Measurements from ENCODE around the gene CDCA3. TPM values are rescaled to one million over a fixed set of nuclear protein-coding genes. Genes with fewer than 3 reads are reported as not detected.
A peak's percentile ranks its signal among the peaks of the same experiment; 100 is the strongest.
"Not testable (repeated sequence)": the region's sequence is repeated elsewhere in the genome, so short reads cannot be mapped to it uniquely, and the experiment has no call there.

CDCA3 gene
- total RNA-seq, result 36.1 and 40.6 TPM in 2 replicates
- long read RNA-seq, transcript CDCA3-207 (6 exons, 1,943 nt), result major isoform, 15 of 31 reads
- long read RNA-seq, partial matches to known transcripts, result 5 of 31 reads
- long read RNA-seq, other reads (novel, unspliced or antisense), result 9 of 31 reads

DNA sequence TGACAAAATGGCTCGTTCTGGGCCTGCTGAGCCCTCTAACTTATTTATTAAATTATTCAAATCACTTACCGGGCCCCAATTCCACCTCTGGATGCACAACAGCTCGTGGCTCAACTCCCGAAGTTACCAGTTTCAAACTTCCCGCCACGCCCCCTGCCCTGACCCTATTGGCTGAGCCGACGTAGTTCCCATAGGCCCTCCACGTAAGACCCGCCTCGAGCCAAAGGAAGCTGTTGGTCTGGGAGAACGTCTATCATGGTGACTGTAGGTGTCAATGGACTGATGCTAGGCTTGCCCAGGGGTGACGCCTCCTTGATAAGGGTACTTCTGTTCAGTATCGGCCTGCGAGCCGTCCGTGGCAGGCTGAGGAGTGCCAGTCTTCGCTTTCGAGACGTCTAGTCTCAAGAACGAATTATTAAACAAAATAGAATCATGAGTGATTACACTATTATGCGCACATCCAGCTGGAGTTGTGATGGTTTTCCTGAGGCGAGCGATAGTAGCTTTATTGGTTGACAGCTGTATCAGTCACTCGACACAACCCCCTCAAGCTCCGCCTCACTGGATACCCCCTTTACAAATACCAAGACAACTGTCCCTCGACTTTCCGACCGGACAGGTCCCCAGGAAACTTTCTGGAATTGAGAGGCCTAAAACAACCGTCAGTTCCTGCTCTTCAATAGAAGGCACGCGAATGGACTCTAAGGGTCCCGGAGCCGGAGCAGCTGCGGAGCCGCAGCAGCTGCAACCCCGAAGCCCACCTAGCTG lies at the start of gene CDCA3:
TSS of gene CDCA3 (minus strand) at position 134 of the 768 bp plus-strand sequence. CDS start 334 bp downstream, outside the sequence.
- Mint-ChIP-seq H3K27ac (peak within 1 kb of the TSS; percentile 100), H3K36me3 (ENCODE audit: insufficient read depth) (peaks cover 13% of the 10 kb centered on the region), H3K4me3 (ENCODE audit: low read depth) (peak within 1 kb of the TSS; percentile 98), H3K27me3 (no peaks in the 10 kb centered on the region), H3K9me3 (ENCODE audit: low read depth) (no peaks in the 10 kb centered on the region), H3K4me1 (ENCODE audit: low read depth) (peaks cover 29% of the 10 kb centered on the region)
- TF ChIP-seq, protein P1, sequence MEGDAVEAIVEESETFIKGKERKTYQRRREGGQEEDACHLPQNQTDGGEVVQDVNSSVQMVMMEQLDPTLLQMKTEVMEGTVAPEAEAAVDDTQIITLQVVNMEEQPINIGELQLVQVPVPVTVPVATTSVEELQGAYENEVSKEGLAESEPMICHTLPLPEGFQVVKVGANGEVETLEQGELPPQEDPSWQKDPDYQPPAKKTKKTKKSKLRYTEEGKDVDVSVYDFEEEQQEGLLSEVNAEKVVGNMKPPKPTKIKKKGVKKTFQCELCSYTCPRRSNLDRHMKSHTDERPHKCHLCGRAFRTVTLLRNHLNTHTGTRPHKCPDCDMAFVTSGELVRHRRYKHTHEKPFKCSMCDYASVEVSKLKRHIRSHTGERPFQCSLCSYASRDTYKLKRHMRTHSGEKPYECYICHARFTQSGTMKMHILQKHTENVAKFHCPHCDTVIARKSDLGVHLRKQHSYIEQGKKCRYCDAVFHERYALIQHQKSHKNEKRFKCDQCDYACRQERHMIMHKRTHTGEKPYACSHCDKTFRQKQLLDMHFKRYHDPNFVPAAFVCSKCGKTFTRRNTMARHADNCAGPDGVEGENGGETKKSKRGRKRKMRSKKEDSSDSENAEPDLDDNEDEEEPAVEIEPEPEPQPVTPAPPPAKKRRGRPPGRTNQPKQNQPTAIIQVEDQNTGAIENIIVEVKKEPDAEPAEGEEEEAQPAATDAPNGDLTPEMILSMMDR (IDR thresholded peaks at IDR 0.05; ENCODE audit: unreplicated experiment), result no peak
- peak; percentile 94 for DNase-seq (ENCODE audit: low spot score, unreplicated experiment)

DNA sequence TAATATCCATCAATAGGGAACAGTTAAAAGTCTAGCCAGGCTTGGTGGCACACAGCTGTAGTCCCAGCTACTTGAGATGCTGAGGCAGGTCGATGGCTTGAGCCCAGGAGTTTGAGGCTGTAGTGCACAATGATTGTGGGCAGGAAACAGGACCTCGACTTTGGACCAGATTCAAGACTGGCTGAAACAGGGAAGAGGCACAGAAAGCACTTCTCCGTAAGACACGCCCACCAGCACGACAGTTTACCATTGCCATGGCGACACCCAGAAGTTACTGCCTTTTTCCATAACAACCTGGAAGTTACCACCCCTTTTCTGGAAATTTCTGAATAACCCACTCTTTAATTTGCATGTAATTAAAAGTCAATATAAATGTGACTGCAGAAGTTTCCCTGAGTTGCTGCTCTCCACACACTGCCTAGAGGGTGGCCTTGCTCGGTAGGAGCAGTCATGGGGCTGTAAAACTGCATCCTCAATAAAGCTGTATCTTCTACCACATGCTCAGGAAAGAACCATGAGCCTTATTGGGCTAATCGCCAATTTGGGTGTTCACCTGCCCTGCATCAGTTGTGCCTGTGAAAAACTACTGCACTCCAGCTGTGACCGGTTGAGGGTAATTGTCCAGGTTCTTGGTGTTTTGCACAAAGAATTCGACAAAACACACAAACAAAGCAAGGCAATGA lies 48.9 kb upstream of the CDCA3 start:
- Mint-ChIP-seq H3K27ac (no peak overlapping the region), H3K4me3 (ENCODE audit: low read depth) (no peak overlapping the region), H3K36me3 (ENCODE audit: insufficient read depth) (no peaks in the 10 kb centered on the region), H3K4me1 (ENCODE audit: low read depth) (peaks cover 9% of the 10 kb centered on the region), H3K9me3 (ENCODE audit: low read depth) (no peaks in the 10 kb centered on the region), H3K27me3 (no peaks in the 10 kb centered on the region)
- DNase-seq (ENCODE audit: low spot score, unreplicated experiment), result no peak
- TF ChIP-seq, protein P1 (IDR thresholded peaks at IDR 0.05; ENCODE audit: unreplicated experiment), result no peak

DNA sequence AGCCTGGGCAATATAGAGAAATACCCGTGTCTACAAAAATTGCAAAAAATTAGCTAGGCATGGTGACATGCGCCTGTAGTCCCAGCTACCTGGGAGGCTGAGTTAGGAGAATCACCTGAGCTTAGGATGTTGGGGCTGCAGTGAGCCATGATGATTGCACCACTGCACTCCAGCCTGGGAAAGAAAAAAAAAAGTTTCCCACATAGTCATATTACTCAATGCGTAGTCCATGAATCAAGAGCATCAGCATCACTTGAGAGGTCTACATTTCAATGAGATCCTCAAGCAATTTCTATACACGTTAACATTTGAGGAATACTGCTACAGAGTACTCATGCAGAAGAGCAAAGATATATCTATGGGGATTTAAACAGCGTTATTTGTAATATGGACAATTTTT lies 48.3 kb upstream of the CDCA3 start:
- no peak overlapping the region for H3K4me3 Mint-ChIP-seq (ENCODE audit: low read depth)
- TF ChIP-seq, protein P1 (IDR thresholded peaks at IDR 0.05; ENCODE audit: unreplicated experiment), result no peak
- peaks cover 9% of the 10 kb centered on the region for H3K4me1 Mint-ChIP-seq (ENCODE audit: low read depth)
- H3K27me3 Mint-ChIP-seq, result no peaks in the 10 kb centered on the region
- DNase-seq (ENCODE audit: low spot score, unreplicated experiment), result no peak
- no peaks in the 10 kb centered on the region for H3K36me3 Mint-ChIP-seq (ENCODE audit: insufficient read depth)
- H3K9me3 Mint-ChIP-seq (ENCODE audit: low read depth), result no peaks in the 10 kb centered on the region
- no peak overlapping the region for H3K27ac Mint-ChIP-seq

DNA sequence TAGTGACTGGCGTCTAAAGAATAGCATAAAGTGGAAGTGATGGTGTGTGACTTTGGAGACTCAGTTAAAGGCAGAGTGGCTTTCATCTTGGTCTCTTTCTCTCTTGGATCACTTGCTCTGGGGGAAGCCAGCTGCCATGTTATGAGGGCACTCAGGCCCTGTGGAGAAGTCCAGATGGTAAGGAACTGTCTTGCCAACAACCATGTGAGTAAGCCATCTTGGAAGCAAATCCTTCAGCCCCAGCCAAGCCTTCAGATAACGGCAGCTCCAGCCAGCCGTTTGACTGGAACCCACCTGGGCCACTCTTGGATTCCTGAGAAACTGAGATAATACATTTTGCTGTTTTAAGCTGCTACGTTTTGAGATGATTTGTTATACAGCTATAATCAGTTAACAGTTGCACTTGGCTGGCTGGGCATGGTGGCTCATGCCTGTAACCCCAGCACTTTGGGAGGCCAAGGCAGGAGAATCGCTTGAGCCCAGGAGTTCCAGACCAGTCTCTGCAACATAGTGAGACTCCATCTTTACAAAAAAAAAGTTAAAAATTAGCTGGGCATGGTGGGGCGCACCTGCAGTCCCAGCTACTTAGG lies 45.9 kb upstream of the CDCA3 start:
- no peak for DNase-seq (ENCODE audit: low spot score, unreplicated experiment)
- no peaks in the 10 kb centered on the region for H3K4me1 Mint-ChIP-seq (ENCODE audit: low read depth)
- no peaks in the 10 kb centered on the region for H3K36me3 Mint-ChIP-seq (ENCODE audit: insufficient read depth)
- H3K9me3 Mint-ChIP-seq (ENCODE audit: low read depth), result no peaks in the 10 kb centered on the region
- no peak overlapping the region for H3K4me3 Mint-ChIP-seq (ENCODE audit: low read depth)
- TF ChIP-seq, protein P1 (IDR thresholded peaks at IDR 0.05; ENCODE audit: unreplicated experiment), result no peak
- no peak overlapping the region for H3K27ac Mint-ChIP-seq
- H3K27me3 Mint-ChIP-seq, result no peaks in the 10 kb centered on the region

DNA sequence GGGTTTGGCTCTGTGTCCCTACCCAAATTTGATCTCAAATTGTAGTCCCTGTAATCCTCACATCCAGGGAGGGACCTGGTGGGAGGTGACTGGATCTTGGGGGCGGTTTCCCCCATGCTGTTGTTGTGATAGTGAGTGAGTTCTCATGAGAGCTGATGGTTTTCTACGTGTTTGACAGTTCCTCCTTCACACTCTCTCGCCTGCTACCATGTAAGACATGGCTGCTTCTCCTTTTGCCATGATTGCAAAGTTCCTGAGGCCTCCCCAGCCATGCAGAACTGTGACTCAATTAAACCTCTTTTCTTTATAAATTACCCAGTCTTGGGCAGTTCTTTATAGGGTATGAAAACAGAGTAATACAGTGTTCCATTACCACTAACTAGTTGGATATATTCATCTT lies 43.2 kb upstream of the CDCA3 start:
- DNase-seq (ENCODE audit: low spot score, unreplicated experiment), result no peak
- Mint-ChIP-seq H3K4me1 (ENCODE audit: low read depth) (peaks cover 9% of the 10 kb centered on the region), H3K9me3 (ENCODE audit: low read depth) (no peaks in the 10 kb centered on the region), H3K36me3 (ENCODE audit: insufficient read depth) (no peaks in the 10 kb centered on the region), H3K27ac (no peak overlapping the region), H3K4me3 (ENCODE audit: low read depth) (no peak overlapping the region), H3K27me3 (no peaks in the 10 kb centered on the region)
- TF ChIP-seq, protein P1 (IDR thresholded peaks at IDR 0.05; ENCODE audit: unreplicated experiment), result no peak

DNA sequence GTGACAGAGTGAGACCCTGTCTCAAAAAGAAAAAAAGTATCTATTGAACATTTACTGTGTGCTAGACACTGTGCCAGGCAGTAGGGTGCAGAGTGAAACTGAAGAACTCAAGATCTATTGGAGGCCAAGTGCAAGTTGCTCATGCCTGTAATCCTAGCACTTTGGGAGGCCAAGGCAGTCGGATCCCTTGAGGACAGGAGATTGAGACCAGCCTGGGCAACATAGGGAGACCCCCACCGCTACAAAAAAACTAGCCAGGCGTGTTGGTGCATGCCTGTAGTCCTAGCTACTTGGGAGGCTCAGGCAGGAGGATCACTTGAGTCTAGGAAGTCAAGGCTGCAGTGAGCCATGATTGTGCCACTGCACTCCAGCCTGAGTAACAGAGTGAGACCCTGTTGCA lies 41.6 kb upstream of the CDCA3 start:
- H3K4me3 Mint-ChIP-seq (ENCODE audit: low read depth); H3K27ac Mint-ChIP-seq; DNase-seq (ENCODE audit: low spot score, unreplicated experiment); H3K36me3 Mint-ChIP-seq (ENCODE audit: insufficient read depth); H3K27me3 Mint-ChIP-seq; H3K9me3 Mint-ChIP-seq (ENCODE audit: low read depth): not testable (repeated sequence)
- H3K4me1 Mint-ChIP-seq (ENCODE audit: low read depth), result peaks cover 14% of the 10 kb centered on the region
